ENCODE data around the gene TLE5. TPM values are rescaled to one million over a fixed set of nuclear protein-coding genes. Genes with fewer than 3 reads are reported as not detected.

TLE5 gene, protein sequence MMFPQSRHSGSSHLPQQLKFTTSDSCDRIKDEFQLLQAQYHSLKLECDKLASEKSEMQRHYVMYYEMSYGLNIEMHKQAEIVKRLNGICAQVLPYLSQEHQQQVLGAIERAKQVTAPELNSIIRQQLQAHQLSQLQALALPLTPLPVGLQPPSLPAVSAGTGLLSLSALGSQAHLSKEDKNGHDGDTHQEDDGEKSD
- 551 TPM for total RNA-seq

GRCh38 chr19:3062165-3063105 is at the start of gene TLE5:
Gene TLE5 (minus strand): TSS chr19:3062495. CDS start chr19:3062200, 295 bp downstream.
- Histone ChIP-seq H3K4me3 (ENCODE audit: low read length) (peak within 1 kb of the TSS; percentile 63), H3K9me3 (ENCODE audit: low read depth, low read length) (no peaks in the 10 kb centered on the region), H3K4me1 (ENCODE audit: insufficient read depth, low read length) (peaks cover 63% of the 10 kb centered on the region), H3K27me3 (ENCODE audit: insufficient read depth, low read length) (no peaks in the 10 kb centered on the region)

- H3K27me3 ChIP-seq (ENCODE audit: insufficient read depth, low read length), result no peaks in the 10 kb centered on the region
- H3K9me3 ChIP-seq (ENCODE audit: low read depth, low read length), result no peaks in the 10 kb centered on the region
- no peaks in the 10 kb centered on the region for H3K4me1 ChIP-seq (ENCODE audit: insufficient read depth, low read length)
- no peak overlapping the region for H3K4me3 ChIP-seq (ENCODE audit: low read length)
Measured at GRCh38 chr19:3111586-3112247, 49.4 kb upstream of the TLE5 start.

GRCh38 chr19:3110126-3110825 is 48.0 kb upstream of the TLE5 start:
- Histone ChIP-seq H3K27me3 (ENCODE audit: insufficient read depth, low read length) (no peaks in the 10 kb centered on the region), H3K4me1 (ENCODE audit: insufficient read depth, low read length) (no peaks in the 10 kb centered on the region), H3K4me3 (ENCODE audit: low read length) (no peak overlapping the region), H3K9me3 (ENCODE audit: low read depth, low read length) (no peaks in the 10 kb centered on the region)

GRCh38 chr19:3109491-3109890 is 47.2 kb upstream of the TLE5 start:
- Histone ChIP-seq H3K27me3 (ENCODE audit: insufficient read depth, low read length) (no peaks in the 10 kb centered on the region), H3K4me1 (ENCODE audit: insufficient read depth, low read length) (no peaks in the 10 kb centered on the region), H3K9me3 (ENCODE audit: low read depth, low read length) (no peaks in the 10 kb centered on the region), H3K4me3 (ENCODE audit: low read length) (no peak overlapping the region)

- Histone ChIP-seq H3K4me3 (ENCODE audit: low read length) (no peak overlapping the region), H3K27me3 (ENCODE audit: insufficient read depth, low read length) (no peaks in the 10 kb centered on the region), H3K9me3 (ENCODE audit: low read depth, low read length) (no peaks in the 10 kb centered on the region), H3K4me1 (ENCODE audit: insufficient read depth, low read length) (peaks cover 5% of the 10 kb centered on the region)
Measured at GRCh38 chr19:3108775-3109174, 46.5 kb upstream of the TLE5 start.

GRCh38 chr19:3107658-3108057 is 45.4 kb upstream of the TLE5 start:
- Histone ChIP-seq H3K27me3 (ENCODE audit: insufficient read depth, low read length) (no peaks in the 10 kb centered on the region), H3K4me3 (ENCODE audit: low read length) (no peak overlapping the region), H3K9me3 (ENCODE audit: low read depth, low read length) (no peaks in the 10 kb centered on the region), H3K4me1 (ENCODE audit: insufficient read depth, low read length) (peaks cover 10% of the 10 kb centered on the region)

- Histone ChIP-seq H3K4me1 (ENCODE audit: insufficient read depth, low read length) (peaks cover 10% of the 10 kb centered on the region), H3K27me3 (ENCODE audit: insufficient read depth, low read length) (no peaks in the 10 kb centered on the region), H3K9me3 (ENCODE audit: low read depth, low read length) (no peaks in the 10 kb centered on the region), H3K4me3 (ENCODE audit: low read length) (no peak overlapping the region)
Measured at GRCh38 chr19:3106509-3107141, 44.3 kb upstream of the TLE5 start.

DNA sequence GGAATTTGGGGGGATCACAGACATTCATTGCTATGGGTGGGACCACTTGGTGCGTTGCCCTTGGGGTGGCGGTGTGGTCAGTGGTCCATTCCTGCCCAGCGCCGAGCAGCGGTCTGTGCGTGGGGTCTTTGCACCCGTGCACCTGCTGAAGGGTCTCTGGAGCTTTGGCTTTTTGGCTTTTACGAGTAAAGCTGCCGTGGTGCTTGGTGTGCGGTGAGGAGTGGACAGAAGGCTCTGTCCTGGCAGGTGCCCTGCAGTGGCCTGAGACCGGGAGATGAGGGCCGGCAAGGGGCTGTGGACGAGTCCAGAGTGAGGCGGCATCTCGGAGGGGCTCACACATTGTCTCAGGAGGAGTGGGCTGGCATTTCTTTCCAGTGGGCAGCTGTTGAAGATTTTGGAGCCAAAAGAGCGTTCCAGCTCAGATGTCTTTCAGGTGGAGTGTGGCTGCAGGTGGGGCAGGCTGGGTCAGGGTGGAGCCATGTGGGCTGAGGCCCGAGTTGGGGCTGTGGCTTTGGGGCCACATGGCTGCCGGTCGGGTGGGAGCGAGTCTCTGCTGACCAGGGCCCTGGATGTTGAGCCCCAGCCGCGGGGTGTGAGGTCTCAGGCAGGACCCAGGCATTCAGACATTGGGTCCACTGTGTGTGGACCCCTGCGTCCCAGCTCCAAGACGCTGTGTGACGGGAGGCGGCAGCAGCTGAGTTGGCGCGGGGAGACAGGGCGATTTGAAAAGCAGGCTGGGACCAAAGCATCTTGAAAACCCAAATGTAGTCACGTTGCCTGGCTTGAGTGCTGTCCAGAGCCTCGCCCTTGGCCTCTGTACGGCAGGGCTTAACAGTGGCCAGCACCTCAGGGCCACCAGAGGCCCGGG is 43.6 kb upstream of the TLE5 start:
- H3K4me1 ChIP-seq (ENCODE audit: insufficient read depth, low read length), result peaks cover 10% of the 10 kb centered on the region
- H3K9me3 ChIP-seq (ENCODE audit: low read depth, low read length), result no peaks in the 10 kb centered on the region
- no peak overlapping the region for H3K4me3 ChIP-seq (ENCODE audit: low read length)
- H3K27me3 ChIP-seq (ENCODE audit: insufficient read depth, low read length), result no peaks in the 10 kb centered on the region

GRCh38 chr19:3104708-3104983 is 42.4 kb upstream of the TLE5 start:
- H3K9me3 ChIP-seq (ENCODE audit: low read depth, low read length), result no peaks in the 10 kb centered on the region
- H3K4me1 ChIP-seq (ENCODE audit: insufficient read depth, low read length), result peaks cover 10% of the 10 kb centered on the region
- no peaks in the 10 kb centered on the region for H3K27me3 ChIP-seq (ENCODE audit: insufficient read depth, low read length)
- no peak overlapping the region for H3K4me3 ChIP-seq (ENCODE audit: low read length)

GRCh38 chr19:3102239-3103140 is 40.2 kb upstream of the TLE5 start:
- no peaks in the 10 kb centered on the region for H3K9me3 ChIP-seq (ENCODE audit: low read depth, low read length)
- no peak overlapping the region for H3K4me3 ChIP-seq (ENCODE audit: low read length)
- H3K27me3 ChIP-seq (ENCODE audit: insufficient read depth, low read length), result no peaks in the 10 kb centered on the region
- peaks cover 26% of the 10 kb centered on the region for H3K4me1 ChIP-seq (ENCODE audit: insufficient read depth, low read length)

DNA sequence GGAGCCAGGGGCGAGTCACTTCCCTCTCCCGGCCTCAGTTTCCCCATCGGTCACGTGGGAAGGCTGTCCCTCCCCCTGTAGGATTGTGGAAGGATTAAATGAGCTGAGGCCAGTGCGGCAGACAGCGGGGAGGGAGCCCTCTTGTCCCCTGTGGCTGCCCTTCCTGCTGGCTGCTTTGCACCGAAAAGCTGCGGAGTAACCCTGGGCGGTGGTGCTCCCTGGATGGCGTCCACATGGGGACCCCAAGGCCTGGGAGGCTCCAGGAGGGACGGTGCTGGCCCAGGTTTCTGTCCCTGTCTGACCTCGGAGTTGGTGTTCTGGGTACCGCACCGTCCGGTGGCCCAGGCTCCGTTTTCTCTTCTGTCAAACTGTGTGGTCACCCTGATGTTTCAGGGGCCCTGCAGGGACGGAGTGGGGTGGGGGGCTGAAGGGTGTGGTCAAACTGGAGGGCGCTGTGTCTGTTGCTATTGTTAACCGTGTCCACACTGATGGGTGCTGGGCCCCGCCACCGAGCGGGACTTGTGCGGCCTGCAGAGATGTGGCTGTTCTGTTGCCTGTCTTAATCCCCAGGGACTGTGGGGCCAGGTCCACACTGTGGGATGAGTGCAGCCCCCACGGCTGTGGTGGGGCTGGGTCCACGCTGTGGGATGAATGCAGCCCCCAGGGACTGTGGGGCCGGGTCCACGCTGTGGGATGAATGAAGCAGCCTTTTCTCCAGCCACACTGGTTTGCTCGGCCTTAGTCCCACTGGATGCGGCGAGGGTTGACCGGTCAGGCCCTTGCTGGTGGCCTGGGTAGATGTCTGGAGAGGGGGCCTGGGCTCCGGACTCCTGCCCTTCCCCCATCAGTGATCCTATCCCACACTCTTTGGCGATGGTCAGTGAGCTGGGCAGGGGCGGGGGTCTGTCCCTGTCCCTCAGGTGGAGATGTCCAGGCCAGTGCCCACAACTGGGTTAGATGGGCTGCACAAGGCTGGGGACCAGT is 38.7 kb upstream of the TLE5 start:
- Histone ChIP-seq H3K4me3 (ENCODE audit: low read length) (no peak overlapping the region), H3K4me1 (ENCODE audit: insufficient read depth, low read length) (peaks cover 30% of the 10 kb centered on the region), H3K27me3 (ENCODE audit: insufficient read depth, low read length) (peaks cover 7% of the 10 kb centered on the region), H3K9me3 (ENCODE audit: low read depth, low read length) (no peaks in the 10 kb centered on the region)

DNA sequence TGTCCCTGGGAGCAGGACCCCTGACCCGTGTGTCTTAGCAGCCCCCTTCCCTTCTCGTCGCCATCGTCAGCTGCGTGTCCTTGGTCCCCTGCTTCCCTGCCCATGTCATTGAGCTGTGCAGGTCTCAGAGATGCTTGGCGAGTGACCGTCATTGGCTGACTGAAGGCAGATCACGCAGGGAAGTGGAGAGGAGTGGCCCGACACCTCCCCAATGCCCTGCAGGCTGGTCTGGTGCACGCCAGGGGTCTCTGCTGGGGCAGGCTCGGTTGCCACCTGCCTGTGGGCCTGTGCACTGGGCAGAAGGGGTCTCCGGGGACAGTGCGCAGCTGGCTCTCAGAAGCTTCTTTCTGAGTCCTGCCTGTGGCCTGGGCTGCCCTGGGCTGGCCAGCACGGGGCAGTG is 38.0 kb upstream of the TLE5 start:
- peaks cover 12% of the 10 kb centered on the region for H3K27me3 ChIP-seq (ENCODE audit: insufficient read depth, low read length)
- peaks cover 38% of the 10 kb centered on the region for H3K4me1 ChIP-seq (ENCODE audit: insufficient read depth, low read length)
- H3K4me3 ChIP-seq (ENCODE audit: low read length), result no peak overlapping the region
- no peaks in the 10 kb centered on the region for H3K9me3 ChIP-seq (ENCODE audit: low read depth, low read length)

Data from mononuclear cell (primary cell).